ENCODE results near the gene CCDC13.

Gene CCDC13

DNA sequence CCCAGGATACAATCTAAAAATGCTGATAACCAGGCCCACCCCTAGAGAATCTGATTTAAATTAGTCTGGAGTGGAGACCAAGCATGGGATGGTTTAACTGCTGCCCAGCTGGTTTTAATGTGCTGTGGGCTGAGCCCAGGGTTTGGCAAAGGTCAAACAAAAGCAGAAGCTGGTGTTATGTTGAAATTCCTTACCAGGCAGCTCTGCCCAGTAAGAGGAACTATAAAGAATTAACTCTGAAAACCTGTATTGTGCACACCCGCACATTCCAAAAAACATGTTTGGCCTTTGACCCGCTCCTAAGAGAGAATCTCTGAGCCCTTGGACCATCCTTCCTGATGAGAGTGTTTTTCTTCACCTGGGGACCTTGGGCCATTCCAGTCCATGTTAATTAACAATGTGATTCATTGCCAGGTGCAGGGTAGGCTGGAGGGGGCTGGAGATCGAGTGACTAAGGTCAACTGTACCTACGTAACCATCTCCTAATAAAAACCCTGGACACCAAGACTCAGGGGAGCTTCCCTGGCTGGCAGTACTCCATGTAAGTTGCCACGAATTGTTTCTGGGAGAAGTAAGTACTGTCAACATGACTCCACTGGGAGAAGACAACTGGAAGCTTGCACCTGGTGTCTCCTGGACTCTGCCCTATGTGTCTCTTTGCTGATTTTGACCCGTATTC, 10.9 kb downstream of the CCDC13 start:
- TF ChIP-seq, protein P1, sequence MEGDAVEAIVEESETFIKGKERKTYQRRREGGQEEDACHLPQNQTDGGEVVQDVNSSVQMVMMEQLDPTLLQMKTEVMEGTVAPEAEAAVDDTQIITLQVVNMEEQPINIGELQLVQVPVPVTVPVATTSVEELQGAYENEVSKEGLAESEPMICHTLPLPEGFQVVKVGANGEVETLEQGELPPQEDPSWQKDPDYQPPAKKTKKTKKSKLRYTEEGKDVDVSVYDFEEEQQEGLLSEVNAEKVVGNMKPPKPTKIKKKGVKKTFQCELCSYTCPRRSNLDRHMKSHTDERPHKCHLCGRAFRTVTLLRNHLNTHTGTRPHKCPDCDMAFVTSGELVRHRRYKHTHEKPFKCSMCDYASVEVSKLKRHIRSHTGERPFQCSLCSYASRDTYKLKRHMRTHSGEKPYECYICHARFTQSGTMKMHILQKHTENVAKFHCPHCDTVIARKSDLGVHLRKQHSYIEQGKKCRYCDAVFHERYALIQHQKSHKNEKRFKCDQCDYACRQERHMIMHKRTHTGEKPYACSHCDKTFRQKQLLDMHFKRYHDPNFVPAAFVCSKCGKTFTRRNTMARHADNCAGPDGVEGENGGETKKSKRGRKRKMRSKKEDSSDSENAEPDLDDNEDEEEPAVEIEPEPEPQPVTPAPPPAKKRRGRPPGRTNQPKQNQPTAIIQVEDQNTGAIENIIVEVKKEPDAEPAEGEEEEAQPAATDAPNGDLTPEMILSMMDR (conservative IDR thresholded peaks at IDR 0.05; ENCODE audit: low read length) = no peak

DNA sequence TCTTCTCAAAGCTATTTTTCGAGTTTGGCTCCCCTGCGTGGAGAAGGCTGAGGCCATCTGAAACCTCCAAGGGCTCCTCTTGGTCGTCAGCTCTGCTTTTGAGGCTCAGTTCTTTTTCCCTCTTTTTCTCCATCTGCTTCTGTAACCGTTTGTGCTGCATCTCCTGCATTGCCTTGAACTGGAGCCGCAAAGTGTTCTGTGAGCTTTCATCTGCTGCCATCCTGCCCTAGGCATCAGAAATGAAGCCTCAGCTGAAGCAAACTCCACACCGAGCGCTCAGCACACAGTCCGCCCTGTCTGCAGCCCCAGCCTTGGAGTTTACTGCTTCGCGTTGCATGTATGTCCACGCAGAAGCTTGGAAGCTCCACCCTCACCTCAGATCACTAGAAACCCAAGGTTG, 14.9 kb downstream of the CCDC13 start:
- DNase-seq (ENCODE audit: low read depth) = no peak
- TF ChIP-seq, protein P1 (conservative IDR thresholded peaks at IDR 0.05; ENCODE audit: low read length) = no peak

More for the DNA sequence above, 10.9 kb downstream of the CCDC13 start:
- peak; percentile 55 for DNase-seq (ENCODE audit: low read depth)
- no peak overlapping the region for H3K4me3 ChIP-seq (ENCODE audit: low read length)

DNA sequence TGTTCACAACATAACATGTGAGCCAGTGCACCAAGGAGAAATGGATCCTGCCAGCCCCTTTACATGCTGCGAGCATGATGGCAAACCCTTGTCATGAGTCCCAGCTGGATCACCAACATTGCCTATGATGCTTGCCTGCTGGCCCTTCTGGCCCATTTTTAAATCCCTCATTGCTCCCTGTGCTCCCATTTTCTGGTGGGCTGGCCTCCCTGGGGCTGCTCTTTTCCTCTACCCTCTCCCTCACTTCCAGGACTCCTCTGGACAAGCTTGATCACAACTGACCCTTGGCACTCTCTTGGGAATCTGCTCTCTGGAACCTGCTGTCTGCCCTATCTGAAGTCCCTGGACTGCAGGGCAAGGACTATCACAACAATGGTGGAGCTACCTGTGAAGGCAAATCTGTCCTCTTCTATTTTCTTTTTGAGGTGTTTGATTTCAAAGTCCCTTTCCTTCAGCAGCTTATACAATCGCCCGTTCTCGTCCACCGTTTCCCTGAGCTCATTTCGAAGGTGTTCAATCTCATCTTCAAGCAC, 16.3 kb downstream of the CCDC13 start:
- TF ChIP-seq, protein P1 (conservative IDR thresholded peaks at IDR 0.05; ENCODE audit: low read length) = no peak
- DNase-seq (ENCODE audit: low read depth) = no peak
- H3K4me3 ChIP-seq (ENCODE audit: low read length) = no peak overlapping the region

More for the DNA sequence above, 14.9 kb downstream of the CCDC13 start:
- no peak overlapping the region for H3K4me3 ChIP-seq (ENCODE audit: low read length)

DNA sequence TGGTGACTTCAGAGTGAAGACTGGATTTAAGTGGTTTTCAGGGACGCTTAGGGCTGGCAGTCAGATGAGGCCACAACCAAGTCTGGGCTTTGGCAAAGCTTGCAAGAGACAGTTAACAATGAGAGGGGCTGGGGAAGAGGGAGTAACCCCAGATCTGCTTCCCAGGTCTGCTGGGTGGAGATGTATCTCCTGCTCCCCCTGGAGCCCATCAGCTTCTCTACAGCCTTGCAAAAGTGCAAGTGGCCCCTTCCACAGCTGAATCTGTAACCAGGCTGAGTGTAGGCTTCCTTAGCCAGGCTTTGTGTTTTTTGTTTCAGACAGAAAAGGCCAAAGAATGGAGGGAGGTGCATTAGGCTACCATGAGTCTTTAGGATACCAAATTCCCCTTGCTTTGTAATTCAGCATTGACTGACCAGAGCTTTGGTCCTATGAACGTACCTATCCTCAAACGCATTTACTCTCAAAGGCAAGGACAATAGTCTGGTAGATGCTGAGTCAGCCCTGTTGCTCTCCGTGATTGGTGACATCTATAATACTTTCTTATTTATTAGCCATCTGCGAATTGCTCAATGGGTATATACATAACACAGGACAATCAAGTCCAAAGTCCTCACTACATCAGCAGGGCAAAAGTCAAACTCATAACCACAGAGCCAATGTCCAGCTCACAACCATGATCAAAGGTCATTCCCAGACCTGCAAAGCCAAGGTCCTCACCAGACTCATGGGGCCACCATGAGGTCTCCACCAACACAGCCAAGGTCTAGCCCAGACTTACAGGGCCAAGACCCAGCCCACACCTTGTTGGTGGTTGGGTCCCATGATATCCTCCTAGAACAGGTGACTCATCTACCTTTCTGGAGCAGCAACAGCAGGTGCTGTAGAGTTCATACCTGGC, 17.1 kb downstream of the CCDC13 start:
- no peak overlapping the region for H3K4me3 ChIP-seq (ENCODE audit: low read length)
- TF ChIP-seq, protein P1 (conservative IDR thresholded peaks at IDR 0.05; ENCODE audit: low read length) = peak; percentile 62
- DNase-seq (ENCODE audit: low read depth) = peak; percentile 35

DNA sequence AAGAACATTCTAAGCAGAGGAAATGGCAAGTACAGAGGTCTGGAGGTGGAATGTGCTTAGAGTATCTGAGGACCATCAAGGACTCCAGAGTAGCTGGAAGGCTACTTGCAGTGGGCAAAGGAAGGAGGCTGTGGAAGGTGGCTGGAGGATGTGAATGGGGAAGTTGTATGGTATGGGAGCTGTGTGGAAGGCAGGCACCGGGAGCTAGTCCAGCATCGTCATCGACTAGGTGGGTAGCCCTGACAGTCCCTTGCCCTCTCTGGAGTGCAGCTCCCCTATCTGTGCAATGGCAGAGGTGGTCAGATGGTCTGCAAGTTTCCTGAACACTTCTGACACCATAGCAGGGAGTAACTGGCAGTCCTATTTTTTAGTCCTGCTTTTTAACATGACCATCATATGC, 19.3 kb downstream of the CCDC13 start:
- no peak overlapping the region for H3K4me3 ChIP-seq (ENCODE audit: low read length)
- no peak for DNase-seq (ENCODE audit: low read depth)
- TF ChIP-seq, protein P1 (conservative IDR thresholded peaks at IDR 0.05; ENCODE audit: low read length) = no peak

DNA sequence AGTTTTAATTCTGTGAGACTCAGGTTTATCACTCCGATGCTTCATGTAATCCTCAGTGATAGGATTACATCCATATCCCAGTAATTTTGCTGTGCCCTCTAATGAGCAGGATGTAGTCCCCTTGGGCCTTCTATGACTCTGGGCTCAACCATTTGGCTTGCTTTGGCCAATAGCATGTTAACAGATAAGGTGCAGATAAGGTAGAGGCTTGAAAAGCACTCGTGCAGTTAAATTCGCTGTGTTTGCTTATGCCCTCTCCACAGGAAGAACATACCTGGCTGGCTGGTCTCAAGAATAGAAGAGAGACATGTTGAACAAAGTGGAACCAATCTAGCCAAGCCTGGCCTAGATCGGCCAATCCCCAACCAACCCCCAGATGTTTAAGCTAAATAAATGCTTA, 20.1 kb downstream of the CCDC13 start:
- TF ChIP-seq, protein P1 (conservative IDR thresholded peaks at IDR 0.05; ENCODE audit: low read length) = no peak
- H3K4me3 ChIP-seq (ENCODE audit: low read length) = no peak overlapping the region
- DNase-seq (ENCODE audit: low read depth) = no peak

Data from AG10803 (cell line).